Chondrocyte (in vitro differentiated cells): ENCODE measurements around the gene TEX2. TPM values are rescaled to one million over a fixed set of nuclear protein-coding genes. Genes with fewer than 3 reads are reported as not detected.
A peak's percentile ranks its signal among the peaks of the same experiment; 100 is the strongest.
"Not testable (repeated sequence)": the region's sequence is repeated elsewhere in the genome, so short reads cannot be mapped to it uniquely, and the experiment has no call there.

ENCODE experiments used
- DNase-seq: peaks from one replicate; pipeline ENCODE4 v3.0.0; 2021; ENCODE audit warnings: mixed read lengths, low spot score
- H3K27ac Mint-ChIP-seq: one replicate; pipeline ENCODE4 v1.8.0; 2021; ENCODE audit warnings: mild to moderate bottlenecking, moderate library complexity, mixed read lengths; ENCODE audit not compliant: unreplicated experiment
- H3K27me3 Mint-ChIP-seq: 2 replicates; pipeline ENCODE4 v1.8.0; 2021; ENCODE audit warnings: low read depth, mixed read lengths
- H3K36me3 Mint-ChIP-seq: 2 replicates; pipeline ENCODE4 v1.8.0; 2021; ENCODE audit warnings: low read depth, mixed read lengths
- H3K4me1 Mint-ChIP-seq: 2 replicates; pipeline ENCODE4 v1.8.0; 2021; ENCODE audit warnings: low read depth, mild to moderate bottlenecking, mixed read lengths
- H3K4me3 Mint-ChIP-seq: one replicate; pipeline ENCODE4 v1.8.0; 2021; ENCODE audit warnings: mild to moderate bottlenecking, moderate library complexity, mixed read lengths; ENCODE audit not compliant: unreplicated experiment
- H3K9me3 Mint-ChIP-seq: 2 replicates; pipeline ENCODE4 v1.8.0; 2021; ENCODE audit warnings: low read depth, mixed read lengths
- total RNA-seq: library from RNA; stranded (reverse); gene quantifications from 3 replicates; pipeline ENCODE4 v1.2.1, GENCODE V29; 2021
- TF ChIP-seq, protein P1 (sequence below): fragments of 200-600 bp; sonication (generic); IDR thresholded peaks from 2 replicates; pipeline ENCODE4 v1.5.0; 2021; ENCODE audit warnings: antibody characterized with exemption, mild to moderate bottlenecking, moderate library complexity

The TEX2 gene
- total RNA-seq, 1 donor from 2014 or later = 47.3 TPM

DNA sequence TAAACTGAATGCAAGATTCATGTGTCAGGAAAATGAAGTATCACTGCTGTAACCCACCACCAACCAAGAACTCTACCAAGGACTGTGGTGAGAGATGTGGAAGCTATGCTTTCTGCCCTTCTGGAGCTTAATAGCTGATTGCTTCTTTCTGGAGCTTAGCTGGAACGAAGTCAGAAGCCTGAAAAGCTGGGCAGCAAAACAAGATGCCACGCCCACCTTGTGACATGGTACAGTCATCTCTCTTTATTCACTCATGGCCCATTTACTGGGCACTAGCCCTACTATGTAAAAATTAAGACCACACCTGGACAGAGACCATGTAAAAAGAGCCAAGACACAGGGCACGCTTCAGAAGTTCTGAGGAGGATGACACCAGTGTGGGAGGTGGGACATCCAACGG lies 48.1 kb downstream of the TEX2 start:
- Mint-ChIP-seq H3K27ac (peak overlapping the region; percentile 94), H3K4me1 (peaks cover 82% of the 10 kb centered on the region), H3K9me3 (no peaks in the 10 kb centered on the region), H3K27me3 (no peaks in the 10 kb centered on the region), H3K4me3 (no peak overlapping the region), H3K36me3 (peaks cover 15% of the 10 kb centered on the region)
- DNase-seq = no peak
- TF ChIP-seq, protein P1, sequence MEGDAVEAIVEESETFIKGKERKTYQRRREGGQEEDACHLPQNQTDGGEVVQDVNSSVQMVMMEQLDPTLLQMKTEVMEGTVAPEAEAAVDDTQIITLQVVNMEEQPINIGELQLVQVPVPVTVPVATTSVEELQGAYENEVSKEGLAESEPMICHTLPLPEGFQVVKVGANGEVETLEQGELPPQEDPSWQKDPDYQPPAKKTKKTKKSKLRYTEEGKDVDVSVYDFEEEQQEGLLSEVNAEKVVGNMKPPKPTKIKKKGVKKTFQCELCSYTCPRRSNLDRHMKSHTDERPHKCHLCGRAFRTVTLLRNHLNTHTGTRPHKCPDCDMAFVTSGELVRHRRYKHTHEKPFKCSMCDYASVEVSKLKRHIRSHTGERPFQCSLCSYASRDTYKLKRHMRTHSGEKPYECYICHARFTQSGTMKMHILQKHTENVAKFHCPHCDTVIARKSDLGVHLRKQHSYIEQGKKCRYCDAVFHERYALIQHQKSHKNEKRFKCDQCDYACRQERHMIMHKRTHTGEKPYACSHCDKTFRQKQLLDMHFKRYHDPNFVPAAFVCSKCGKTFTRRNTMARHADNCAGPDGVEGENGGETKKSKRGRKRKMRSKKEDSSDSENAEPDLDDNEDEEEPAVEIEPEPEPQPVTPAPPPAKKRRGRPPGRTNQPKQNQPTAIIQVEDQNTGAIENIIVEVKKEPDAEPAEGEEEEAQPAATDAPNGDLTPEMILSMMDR = no peak

DNA sequence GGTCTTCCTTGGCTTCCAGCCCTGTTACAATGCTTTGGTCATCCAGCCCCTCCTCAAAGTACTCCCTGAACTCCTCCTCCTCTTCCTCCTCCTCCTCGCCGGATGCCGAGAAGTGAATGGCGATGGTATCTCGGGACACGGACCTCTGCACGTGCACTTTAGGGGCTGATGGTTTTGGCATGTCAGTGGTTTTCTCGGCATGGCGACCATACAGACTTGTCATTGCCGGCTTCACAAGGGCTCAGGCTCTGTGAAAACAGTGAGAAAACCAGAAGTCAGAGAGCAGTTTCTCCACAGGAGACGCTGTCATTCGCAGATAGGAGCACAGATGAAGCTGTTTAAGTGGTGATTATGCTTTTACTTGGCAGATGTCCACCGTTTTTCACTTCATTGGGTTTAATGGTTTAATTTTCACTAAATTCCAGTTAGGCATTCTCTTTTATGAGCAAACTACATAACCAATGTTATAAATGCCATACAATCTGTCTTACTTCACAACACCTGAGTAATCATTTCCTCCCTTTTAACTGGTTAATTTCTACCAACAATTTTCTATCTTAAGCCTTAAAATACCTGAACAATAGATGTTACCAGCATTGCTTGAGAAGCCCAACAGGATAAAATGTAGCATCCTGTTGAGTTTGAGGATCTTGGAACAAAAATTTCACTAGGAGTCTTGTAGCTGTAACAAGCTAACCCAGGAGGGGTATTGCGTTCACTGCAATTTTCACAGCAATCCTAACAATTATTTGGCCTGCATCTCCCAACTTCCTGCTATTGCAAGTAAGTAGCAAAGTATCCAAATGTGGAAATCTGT lies 48.9 kb downstream of the TEX2 start:
- no peak for DNase-seq
- H3K4me1 Mint-ChIP-seq = peaks cover 83% of the 10 kb centered on the region
- H3K9me3 Mint-ChIP-seq = no peaks in the 10 kb centered on the region
- peak overlapping the region; percentile 94 for H3K27ac Mint-ChIP-seq
- no peak overlapping the region for H3K4me3 Mint-ChIP-seq
- TF ChIP-seq, protein P1 = peak; percentile 31
- H3K27me3 Mint-ChIP-seq = no peaks in the 10 kb centered on the region
- H3K36me3 Mint-ChIP-seq = peaks cover 15% of the 10 kb centered on the region

DNA sequence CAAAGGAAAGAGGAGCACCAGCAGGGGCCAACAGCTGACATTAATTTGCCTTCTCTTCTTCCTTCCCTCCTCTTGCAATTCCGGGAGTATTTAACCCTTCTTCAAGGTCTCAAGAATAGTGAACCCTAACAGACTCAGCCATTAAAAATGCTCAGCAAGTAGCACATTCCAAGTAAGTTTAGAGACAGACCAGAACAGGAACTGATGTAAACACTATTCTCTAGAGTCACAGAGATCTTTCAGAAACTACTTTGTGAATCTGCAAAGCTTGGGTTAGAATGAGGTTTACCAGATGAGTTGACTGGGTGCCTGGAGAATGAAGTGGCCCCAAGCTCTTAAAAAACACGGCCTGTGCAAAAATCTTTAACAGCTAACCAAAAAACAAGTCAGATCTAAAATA lies 50.9 kb downstream of the TEX2 start:
- H3K36me3 Mint-ChIP-seq = peaks cover 18% of the 10 kb centered on the region
- H3K27me3 Mint-ChIP-seq = no peaks in the 10 kb centered on the region
- H3K4me1 Mint-ChIP-seq = peaks cover 73% of the 10 kb centered on the region
- H3K4me3 Mint-ChIP-seq = no peak overlapping the region
- H3K9me3 Mint-ChIP-seq = no peaks in the 10 kb centered on the region
- peak overlapping the region; percentile 77 for H3K27ac Mint-ChIP-seq
- DNase-seq = no peak
- TF ChIP-seq, protein P1 = no peak

DNA sequence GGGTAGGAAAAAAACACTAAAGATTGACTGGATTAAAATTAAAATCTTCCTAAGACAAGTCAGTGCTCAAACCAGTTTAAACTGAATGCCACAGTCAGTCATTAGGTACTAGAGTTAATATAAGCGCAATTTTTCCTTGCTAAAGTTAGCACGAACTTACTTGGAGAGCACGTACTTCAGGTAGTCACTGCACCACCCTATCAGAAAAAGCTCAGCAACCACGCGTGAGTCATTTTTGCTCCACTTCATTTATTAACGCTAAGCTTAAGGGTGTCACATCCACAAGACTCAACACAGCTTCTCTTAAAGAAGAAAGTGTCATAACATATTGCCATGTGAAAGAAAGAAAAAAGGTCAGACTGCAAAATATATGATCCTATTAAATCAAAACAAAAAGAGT lies 53.1 kb downstream of the TEX2 start:
- H3K27me3 Mint-ChIP-seq = no peaks in the 10 kb centered on the region
- H3K36me3 Mint-ChIP-seq = peaks cover 20% of the 10 kb centered on the region
- peaks cover 62% of the 10 kb centered on the region for H3K4me1 Mint-ChIP-seq
- H3K9me3 Mint-ChIP-seq = no peaks in the 10 kb centered on the region
- no peak overlapping the region for H3K27ac Mint-ChIP-seq
- H3K4me3 Mint-ChIP-seq = no peak overlapping the region
- TF ChIP-seq, protein P1 = no peak
- no peak for DNase-seq

DNA sequence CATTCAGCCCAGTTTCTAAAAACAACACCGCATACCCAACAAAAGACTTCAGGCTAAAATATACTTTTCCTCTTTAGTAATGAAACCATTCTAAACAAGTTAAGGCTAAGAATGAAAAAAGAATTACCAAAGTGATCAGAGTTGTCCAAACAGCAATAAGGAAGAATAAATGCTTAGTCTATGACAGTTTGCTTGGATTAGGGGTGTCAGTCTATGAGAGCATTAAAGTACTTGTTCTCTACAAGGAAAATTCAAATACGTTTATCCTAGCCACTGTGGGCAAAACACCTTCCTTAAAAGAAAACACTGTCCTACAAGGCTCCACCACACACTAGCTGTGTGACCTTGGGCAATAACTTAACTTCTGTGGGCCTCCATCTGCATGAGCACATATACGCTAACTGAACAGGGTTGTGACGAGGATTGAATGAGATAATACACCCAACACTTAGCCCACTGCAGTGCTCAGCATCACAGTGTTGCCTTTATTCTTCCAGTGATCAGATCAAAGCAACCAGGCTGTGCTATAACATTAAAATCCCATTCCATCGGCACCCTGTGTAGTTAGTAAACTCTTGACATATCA lies 53.6 kb downstream of the TEX2 start:
- Mint-ChIP-seq H3K27me3 (no peaks in the 10 kb centered on the region), H3K27ac (no peak overlapping the region), H3K4me1 (peaks cover 59% of the 10 kb centered on the region), H3K36me3 (peaks cover 20% of the 10 kb centered on the region), H3K9me3 (no peaks in the 10 kb centered on the region), H3K4me3 (no peak overlapping the region)
- DNase-seq = no peak
- TF ChIP-seq, protein P1 = no peak

DNA sequence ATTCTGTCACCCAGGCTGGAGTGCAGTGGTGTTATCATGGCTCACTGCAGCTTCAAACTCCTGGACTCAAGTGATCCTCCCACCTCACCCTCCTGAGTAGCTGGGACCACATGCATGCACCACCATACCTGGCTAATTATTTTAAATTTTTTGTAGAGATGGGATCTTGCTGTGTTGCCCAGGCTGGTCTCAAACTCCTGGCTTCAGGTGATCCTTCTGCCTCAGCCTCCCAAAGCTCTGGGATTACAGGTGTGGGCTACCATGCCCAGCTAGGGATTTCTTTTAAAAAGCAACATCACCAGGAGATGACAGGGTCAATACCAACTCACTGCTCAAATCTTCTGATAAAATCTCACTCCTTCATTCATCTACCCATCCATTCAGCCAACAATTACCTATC lies 54.4 kb downstream of the TEX2 start:
- H3K4me3 Mint-ChIP-seq, H3K9me3 Mint-ChIP-seq, DNase-seq, H3K27ac Mint-ChIP-seq, H3K27me3 Mint-ChIP-seq: not testable (repeated sequence)
- H3K36me3 Mint-ChIP-seq = peaks cover 18% of the 10 kb centered on the region
- peaks cover 58% of the 10 kb centered on the region for H3K4me1 Mint-ChIP-seq
